RKO (cell line): ENCODE results near the gene ACAD11.
A peak's percentile ranks its signal among the peaks of the same experiment; 100 is the strongest.

ENCODE experiments used
- DNase-seq: peaks from one replicate; pipeline ENCODE4 v3.0.0-alpha.2; 2016; ENCODE audit warnings: low spot score

ACAD11 gene

GRCh38 chr3:132550579-132551305 lies 108.9 kb downstream of the ACAD11 start:
- DNase-seq = no peak

GRCh38 chr3:132549890-132550578 lies 109.6 kb downstream of the ACAD11 start:
- peak; percentile 36 for DNase-seq

- no peak for DNase-seq
Measured at GRCh38 chr3:132549169-132549568, 110.4 kb downstream of the ACAD11 start.

- no peak for DNase-seq
Measured at GRCh38 chr3:132545471-132545870, 114.1 kb downstream of the ACAD11 start.

GRCh38 chr3:132544130-132544529 lies 115.5 kb downstream of the ACAD11 start:
- no peak for DNase-seq

GRCh38 chr3:132543011-132543739 lies 116.4 kb downstream of the ACAD11 start:
- DNase-seq = peak; percentile 92

- DNase-seq = no peak
Measured at GRCh38 chr3:132542577-132542976, 117.0 kb downstream of the ACAD11 start.

GRCh38 chr3:132539681-132540080 lies 119.9 kb downstream of the ACAD11 start:
- DNase-seq = no peak

GRCh38 chr3:132538072-132538471 lies 121.5 kb downstream of the ACAD11 start:
- no peak for DNase-seq

GRCh38 chr3:132537297-132537696 lies 122.3 kb downstream of the ACAD11 start:
- DNase-seq = peak; percentile 29

- DNase-seq = peak; percentile 35
Measured at GRCh38 chr3:132536442-132537153, 123.0 kb downstream of the ACAD11 start.

GRCh38 chr3:132535575-132536441 lies 123.8 kb downstream of the ACAD11 start:
- peak; percentile 87 for DNase-seq

GRCh38 chr3:132530624-132531023 lies 129.0 kb downstream of the ACAD11 start:
- DNase-seq = no peak

GRCh38 chr3:132522353-132522752 lies 137.3 kb downstream of the ACAD11 start:
- DNase-seq = no peak

- DNase-seq = no peak
Measured at GRCh38 chr3:132521901-132522300, 137.7 kb downstream of the ACAD11 start.

GRCh38 chr3:132519914-132520313 lies 139.7 kb downstream of the ACAD11 start:
- no peak for DNase-seq

- no peak for DNase-seq
Measured at GRCh38 chr3:132517311-132517710, 142.3 kb downstream of the ACAD11 start.

- DNase-seq = no peak
Measured at GRCh38 chr3:132513057-132513456, 146.6 kb downstream of the ACAD11 start.

- no peak for DNase-seq
Measured at GRCh38 chr3:132509506-132509905, 150.1 kb downstream of the ACAD11 start.

GRCh38 chr3:132509096-132509495 lies 150.5 kb downstream of the ACAD11 start:
- DNase-seq = no peak
